GM18526 (cell line): ENCODE data around the gene CCNT1.

Experiments used
- POLR2A ChIP-seq: IDR thresholded peaks from 3 replicates; pipeline ENCODE4 v1.6.1; 2011; ENCODE audit not compliant: insufficient read length; ENCODE audit errors: extremely low read depth

CCNT1 gene

GRCh38 chr12:48671231-48671856, 45.2 kb downstream of the CCNT1 start:
- TF ChIP-seq POLR2A: no peak

- no peak for TF ChIP-seq POLR2A
Observed at GRCh38 chr12:48668996-48669395, 47.5 kb downstream of the CCNT1 start.

- TF ChIP-seq POLR2A: no peak
Observed at GRCh38 chr12:48659863-48660262, 56.6 kb downstream of the CCNT1 start.

GRCh38 chr12:48651681-48652080, 64.8 kb downstream of the CCNT1 start:
- TF ChIP-seq POLR2A: no peak

- no peak for TF ChIP-seq POLR2A
Observed at GRCh38 chr12:48643011-48643410, 73.5 kb downstream of the CCNT1 start.

GRCh38 chr12:48640854-48641253, 75.7 kb downstream of the CCNT1 start:
- no peak for TF ChIP-seq POLR2A

GRCh38 chr12:48640428-48640827, 76.1 kb downstream of the CCNT1 start:
- no peak for TF ChIP-seq POLR2A
